ENCODE results near the gene CCDC146. TPM values are rescaled to one million over a fixed set of nuclear protein-coding genes. Genes with fewer than 3 reads are reported as not detected.

CCDC146 gene
- total and polyA plus RNA-seq, 2 experiments from 2014 or later = 1.9 to 4.0 TPM

DNA sequence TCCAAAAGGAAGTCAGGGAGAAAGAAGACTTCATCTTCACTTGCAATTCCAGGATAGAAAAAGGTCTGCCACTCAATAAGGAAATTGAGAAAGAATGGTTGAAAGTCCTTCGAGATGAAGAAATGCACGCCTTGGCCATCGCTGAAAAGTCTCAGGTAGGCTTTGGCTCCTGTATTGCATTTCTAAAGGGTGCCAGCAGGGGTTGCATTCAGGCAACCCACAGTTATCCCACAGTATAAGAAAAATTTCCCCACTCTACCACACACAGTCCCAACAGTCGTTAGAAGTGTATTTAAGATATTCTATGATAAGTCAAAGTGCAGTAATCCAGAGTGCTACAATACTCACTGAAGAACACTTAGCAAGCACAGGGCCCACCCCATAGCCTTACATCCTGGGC is 170.6 kb downstream of the CCDC146 start:
- Histone ChIP-seq H2AFZ (no peak overlapping the region), H3K36me3 (replicated peaks; ENCODE audit: insufficient read depth, low read depth) (no peaks in the 10 kb centered on the region), H3K9me3 (ENCODE audit: low read depth) (peaks cover 5% of the 10 kb centered on the region), H3K4me2 (no peak overlapping the region), H3K79me2 (no peaks in the 10 kb centered on the region), H3K27me3 (no peaks in the 10 kb centered on the region), H3K9me2 (replicated peaks; ENCODE audit: insufficient read depth) (no peaks in the 10 kb centered on the region), H3K4me3 (no peak overlapping the region), H4K20me1 (ENCODE audit: insufficient read depth, poor library complexity, severe bottlenecking) (no peaks in the 10 kb centered on the region), H3K27ac (no peak overlapping the region), H3K4me1 (ENCODE audit: insufficient read depth) (no peaks in the 10 kb centered on the region)
- WGBS (ENCODE audit: low lambda C conversion rate, missing lambda C conversion rate) = 96% methylated on average over 4 of the region's 4 CpGs
- TF ChIP-seq EZH2 (IDR thresholded peaks at IDR 0.05; ENCODE audit: borderline replicate concordance) (no peak), EZH2phosphoT487 (IDR thresholded peaks at IDR 0.05; ENCODE audit: low read depth, severe bottlenecking, unreplicated experiment) (no peak)
- DNase-seq (ENCODE audit: low spot score) = no peak

DNA sequence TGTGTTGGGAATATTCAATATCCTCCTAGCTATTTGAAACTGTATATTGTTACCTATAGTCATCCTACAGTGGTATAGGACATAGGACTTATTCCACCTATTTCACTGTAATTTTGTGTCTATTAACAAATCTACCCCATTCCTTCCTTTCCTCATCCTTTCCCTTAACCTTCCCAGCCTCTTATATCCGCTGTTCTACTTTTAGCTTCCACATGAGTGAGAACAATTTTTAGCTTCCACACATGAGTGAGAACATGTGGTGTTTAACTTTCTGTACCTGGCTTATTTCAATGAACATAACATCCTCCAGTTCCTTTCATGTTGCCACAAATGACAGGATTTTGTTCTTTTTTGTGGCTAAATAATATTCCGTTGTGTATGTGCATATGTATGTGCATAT is 173.1 kb downstream of the CCDC146 start:
- Histone ChIP-seq H4K20me1 (ENCODE audit: insufficient read depth, poor library complexity, severe bottlenecking) (no peaks in the 10 kb centered on the region), H3K27me3 (no peaks in the 10 kb centered on the region), H3K36me3 (replicated peaks; ENCODE audit: insufficient read depth, low read depth) (no peaks in the 10 kb centered on the region), H2AFZ (no peak overlapping the region), H3K4me2 (no peak overlapping the region), H3K9me3 (ENCODE audit: low read depth) (peaks cover 5% of the 10 kb centered on the region), H3K9me2 (replicated peaks; ENCODE audit: insufficient read depth) (no peaks in the 10 kb centered on the region), H3K79me2 (no peaks in the 10 kb centered on the region), H3K4me3 (no peak overlapping the region), H3K4me1 (ENCODE audit: insufficient read depth) (no peaks in the 10 kb centered on the region), H3K27ac (no peak overlapping the region)
- TF ChIP-seq EZH2 (IDR thresholded peaks at IDR 0.05; ENCODE audit: borderline replicate concordance) (no peak), EZH2phosphoT487 (IDR thresholded peaks at IDR 0.05; ENCODE audit: low read depth, severe bottlenecking, unreplicated experiment) (no peak)
- TF ChIP-seq, protein P1, sequence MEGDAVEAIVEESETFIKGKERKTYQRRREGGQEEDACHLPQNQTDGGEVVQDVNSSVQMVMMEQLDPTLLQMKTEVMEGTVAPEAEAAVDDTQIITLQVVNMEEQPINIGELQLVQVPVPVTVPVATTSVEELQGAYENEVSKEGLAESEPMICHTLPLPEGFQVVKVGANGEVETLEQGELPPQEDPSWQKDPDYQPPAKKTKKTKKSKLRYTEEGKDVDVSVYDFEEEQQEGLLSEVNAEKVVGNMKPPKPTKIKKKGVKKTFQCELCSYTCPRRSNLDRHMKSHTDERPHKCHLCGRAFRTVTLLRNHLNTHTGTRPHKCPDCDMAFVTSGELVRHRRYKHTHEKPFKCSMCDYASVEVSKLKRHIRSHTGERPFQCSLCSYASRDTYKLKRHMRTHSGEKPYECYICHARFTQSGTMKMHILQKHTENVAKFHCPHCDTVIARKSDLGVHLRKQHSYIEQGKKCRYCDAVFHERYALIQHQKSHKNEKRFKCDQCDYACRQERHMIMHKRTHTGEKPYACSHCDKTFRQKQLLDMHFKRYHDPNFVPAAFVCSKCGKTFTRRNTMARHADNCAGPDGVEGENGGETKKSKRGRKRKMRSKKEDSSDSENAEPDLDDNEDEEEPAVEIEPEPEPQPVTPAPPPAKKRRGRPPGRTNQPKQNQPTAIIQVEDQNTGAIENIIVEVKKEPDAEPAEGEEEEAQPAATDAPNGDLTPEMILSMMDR (IDR thresholded peaks at IDR 0.05; ENCODE audit: poor library complexity) = no peak
- DNase-seq (ENCODE audit: low spot score) = no peak
- WGBS (ENCODE audit: low lambda C conversion rate, missing lambda C conversion rate) = 98% methylated on average over 2 of the region's 2 CpGs

DNA sequence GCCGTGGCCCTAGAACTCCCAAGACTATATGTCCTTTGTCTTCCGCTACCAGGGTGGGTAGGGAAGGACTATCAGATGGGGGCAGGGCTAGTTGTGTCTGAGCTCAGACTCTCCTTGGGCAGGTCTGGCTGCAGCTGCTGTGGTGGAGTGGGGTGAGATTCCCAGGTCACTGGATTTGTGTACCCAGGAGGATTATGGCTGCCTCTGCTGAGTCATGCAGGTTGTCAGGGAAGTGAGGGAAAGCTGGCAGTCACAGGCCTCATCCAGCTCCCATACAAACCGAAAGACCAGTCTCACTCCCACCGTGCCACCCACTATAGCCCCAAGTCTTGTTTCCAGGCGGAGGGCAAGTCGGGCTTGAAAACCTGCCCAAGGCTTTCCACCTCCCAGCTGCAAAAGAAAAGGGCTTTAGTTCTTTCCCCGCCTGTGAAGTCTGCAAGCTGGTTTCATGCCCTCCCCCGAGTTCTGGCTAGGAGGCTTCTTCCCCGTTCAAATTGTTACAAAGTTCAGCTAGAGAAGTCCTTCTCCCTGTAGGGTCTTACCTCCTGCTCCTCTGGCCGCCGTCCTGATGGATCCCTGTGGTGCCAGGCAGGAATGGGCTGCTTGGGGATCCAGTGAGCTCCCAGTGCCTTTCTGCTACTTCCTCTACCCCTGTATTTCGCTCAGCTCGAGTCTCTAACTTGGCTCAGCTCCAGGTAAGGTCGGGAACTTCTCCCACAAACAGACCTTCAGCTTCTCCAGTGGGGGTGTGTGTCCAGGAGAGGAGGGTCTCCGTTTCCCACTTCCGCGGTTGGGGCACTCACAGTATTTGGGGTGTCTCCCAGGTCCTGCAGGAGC is 184.0 kb downstream of the CCDC146 start:
- Histone ChIP-seq H3K27ac (peak overlapping the region; percentile 31), H3K36me3 (replicated peaks; ENCODE audit: insufficient read depth, low read depth) (no peaks in the 10 kb centered on the region), H3K27me3 (no peaks in the 10 kb centered on the region), H3K4me1 (ENCODE audit: insufficient read depth) (no peaks in the 10 kb centered on the region), H3K9me3 (ENCODE audit: low read depth) (no peaks in the 10 kb centered on the region), H3K79me2 (no peaks in the 10 kb centered on the region), H2AFZ (no peak overlapping the region), H3K4me2 (no peak overlapping the region), H4K20me1 (ENCODE audit: insufficient read depth, poor library complexity, severe bottlenecking) (no peaks in the 10 kb centered on the region), H3K4me3 (no peak overlapping the region), H3K9me2 (replicated peaks; ENCODE audit: insufficient read depth) (no peaks in the 10 kb centered on the region)
- WGBS (ENCODE audit: low lambda C conversion rate, missing lambda C conversion rate) = 86% methylated on average over 17 of the region's 17 CpGs
- TF ChIP-seq, protein P1 (IDR thresholded peaks at IDR 0.05; ENCODE audit: poor library complexity) = no peak
- no peak for TF ChIP-seq EZH2phosphoT487 (IDR thresholded peaks at IDR 0.05; ENCODE audit: low read depth, severe bottlenecking, unreplicated experiment)
- TF ChIP-seq EZH2 (IDR thresholded peaks at IDR 0.05; ENCODE audit: borderline replicate concordance) = no peak
- no peak for DNase-seq (ENCODE audit: low spot score)

DNA sequence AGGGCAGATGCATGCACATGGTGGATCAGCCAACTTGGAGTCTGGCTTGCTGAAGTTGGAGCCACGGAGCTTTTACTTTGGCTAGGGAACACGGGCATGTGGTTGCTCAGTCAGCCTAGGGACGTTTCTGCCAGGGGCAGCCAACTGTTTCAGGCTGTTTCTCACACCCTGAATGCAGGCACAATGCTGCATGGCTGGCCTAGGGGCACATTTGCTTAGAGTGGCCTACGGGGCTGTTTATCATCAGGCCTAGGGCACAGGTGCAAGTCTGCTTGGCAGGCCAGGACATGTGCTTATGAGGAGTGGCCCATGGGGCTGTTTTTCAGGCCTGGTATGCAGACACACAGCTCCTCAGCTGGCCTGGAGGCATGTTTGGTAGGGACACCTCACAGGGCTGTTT is 186.4 kb downstream of the CCDC146 start:
- Histone ChIP-seq H3K4me2 (no peak overlapping the region), H2AFZ (no peak overlapping the region), H3K79me2 (no peaks in the 10 kb centered on the region), H3K4me3 (no peak overlapping the region), H3K9me3 (ENCODE audit: low read depth) (no peaks in the 10 kb centered on the region), H3K36me3 (replicated peaks; ENCODE audit: insufficient read depth, low read depth) (no peaks in the 10 kb centered on the region), H4K20me1 (ENCODE audit: insufficient read depth, poor library complexity, severe bottlenecking) (no peaks in the 10 kb centered on the region), H3K9me2 (replicated peaks; ENCODE audit: insufficient read depth) (no peaks in the 10 kb centered on the region), H3K27me3 (no peaks in the 10 kb centered on the region), H3K27ac (no peak overlapping the region), H3K4me1 (ENCODE audit: insufficient read depth) (no peaks in the 10 kb centered on the region)
- no peak for TF ChIP-seq EZH2phosphoT487 (IDR thresholded peaks at IDR 0.05; ENCODE audit: low read depth, severe bottlenecking, unreplicated experiment)
- no peak for TF ChIP-seq EZH2 (IDR thresholded peaks at IDR 0.05; ENCODE audit: borderline replicate concordance)
- TF ChIP-seq, protein P1 (IDR thresholded peaks at IDR 0.05; ENCODE audit: poor library complexity) = no peak
- no peak for DNase-seq (ENCODE audit: low spot score)
- 91% methylated on average over 4 of the region's 4 CpGs for WGBS (ENCODE audit: low lambda C conversion rate, missing lambda C conversion rate)
